KMS-11 (cell line): ENCODE results near the gene GRIK2.
A peak's percentile ranks its signal among the peaks of the same experiment; 100 is the strongest.

Experiments used
- H2AFZ ChIP-seq: fragments of 200-600 bp; sonication (generic); 2 replicates; pipeline ENCODE4 v1.6.1; 2016; ENCODE audit warnings: antibody characterized with exemption, mixed run types, low read depth
- H3K27ac ChIP-seq: fragments of 200-600 bp; sonication (generic); 2 replicates; pipeline ENCODE4 v1.6.1; 2016; ENCODE audit warnings: mild to moderate bottlenecking, mixed run types
- H3K27me3 ChIP-seq: fragments of 200-600 bp; sonication (generic); 2 replicates; pipeline ENCODE4 v1.6.1; 2017; ENCODE audit warnings: mild to moderate bottlenecking, low read depth, mixed run types, moderate library complexity; ENCODE audit not compliant: insufficient read depth
- H3K36me3 ChIP-seq: fragments of 200-600 bp; sonication (generic); 2 replicates; pipeline ENCODE4 v1.6.1; 2017; ENCODE audit warnings: mild to moderate bottlenecking, mixed run types; ENCODE audit not compliant: insufficient read depth
- H3K4me1 ChIP-seq: fragments of 200-600 bp; sonication (generic); 2 replicates; pipeline ENCODE4 v1.6.1; 2016; ENCODE audit warnings: mild to moderate bottlenecking, low read depth, mixed run types; ENCODE audit not compliant: poor library complexity, severe bottlenecking
- H3K4me2 ChIP-seq: fragments of 200-600 bp; sonication (generic); 2 replicates; pipeline ENCODE4 v1.7.0; 2016; ENCODE audit warnings: mild to moderate bottlenecking, mixed run types
- H3K4me3 ChIP-seq: fragments of 200-600 bp; sonication (generic); IDR thresholded peaks from 2 replicates; pipeline ENCODE4 v1.6.1; 2017; ENCODE audit warnings: low read depth, low read length, mixed read lengths; ENCODE audit not compliant: insufficient read depth
- H3K79me2 ChIP-seq: fragments of 200-600 bp; sonication (generic); 2 replicates; pipeline ENCODE4 v1.6.1; 2016; ENCODE audit warnings: low read depth, mixed run types; ENCODE audit not compliant: insufficient read depth
- H3K9ac ChIP-seq: fragments of 200-600 bp; sonication (generic); 2 replicates; pipeline ENCODE4 v1.6.1; 2016; ENCODE audit warnings: mild to moderate bottlenecking, mixed run types
- H4K20me1 ChIP-seq: fragments of 200-600 bp; sonication (generic); 2 replicates; pipeline ENCODE4 v1.6.1; 2016; ENCODE audit warnings: mild to moderate bottlenecking, mixed run types; ENCODE audit not compliant: insufficient read depth
- TF ChIP-seq, protein P1 (sequence below): fragments of 200-600 bp; sonication (generic); conservative IDR thresholded peaks from 2 replicates; pipeline ENCODE4 v1.6.1; 2017; ENCODE audit warnings: low read depth, mild to moderate bottlenecking, antibody characterized with exemption, low read length, moderate library complexity, mixed read lengths

The GRIK2 gene

DNA sequence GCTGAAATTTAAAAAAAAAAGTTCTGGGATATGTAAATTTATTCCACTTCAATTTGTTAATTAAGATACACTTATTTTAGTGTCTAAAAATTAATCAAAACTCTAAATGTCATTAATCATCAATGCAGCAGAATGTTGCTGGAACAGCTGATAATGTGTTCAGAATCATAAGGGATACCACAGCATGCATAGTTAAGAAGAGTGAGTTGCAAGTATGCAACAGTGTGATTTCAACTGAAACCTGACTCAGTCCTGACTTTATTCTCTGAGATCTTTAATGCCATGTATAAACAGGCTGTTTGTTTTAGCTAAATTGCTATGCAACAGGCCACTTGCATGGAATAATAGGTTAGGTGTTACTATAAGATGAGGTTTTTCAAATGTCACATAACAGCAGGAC lies 1.4 kb downstream of the GRIK2 start:
- no peaks in the 10 kb centered on the region for H3K36me3 ChIP-seq
- H4K20me1 ChIP-seq = no peaks in the 10 kb centered on the region

DNA sequence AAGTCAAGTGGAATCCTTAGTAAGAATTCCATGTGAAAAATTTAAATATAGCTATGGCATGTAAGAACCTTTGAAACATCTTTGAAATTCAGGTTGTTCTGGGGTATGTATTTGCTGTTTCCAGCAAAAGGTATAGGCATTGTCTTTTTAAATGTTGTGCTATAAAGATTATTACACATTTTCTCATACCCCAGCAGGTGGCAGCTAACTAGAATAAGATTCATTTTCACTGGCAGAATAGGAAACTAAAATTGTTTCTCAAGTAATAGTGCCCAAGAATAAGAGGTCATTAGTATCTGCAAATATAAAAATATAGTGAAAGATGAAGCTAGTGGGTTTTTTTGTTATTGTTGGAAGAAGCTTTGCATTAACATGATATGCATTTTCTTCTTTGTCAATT lies 1.8 kb downstream of the GRIK2 start:
- no peaks in the 10 kb centered on the region for H4K20me1 ChIP-seq
- TF ChIP-seq, protein P1, sequence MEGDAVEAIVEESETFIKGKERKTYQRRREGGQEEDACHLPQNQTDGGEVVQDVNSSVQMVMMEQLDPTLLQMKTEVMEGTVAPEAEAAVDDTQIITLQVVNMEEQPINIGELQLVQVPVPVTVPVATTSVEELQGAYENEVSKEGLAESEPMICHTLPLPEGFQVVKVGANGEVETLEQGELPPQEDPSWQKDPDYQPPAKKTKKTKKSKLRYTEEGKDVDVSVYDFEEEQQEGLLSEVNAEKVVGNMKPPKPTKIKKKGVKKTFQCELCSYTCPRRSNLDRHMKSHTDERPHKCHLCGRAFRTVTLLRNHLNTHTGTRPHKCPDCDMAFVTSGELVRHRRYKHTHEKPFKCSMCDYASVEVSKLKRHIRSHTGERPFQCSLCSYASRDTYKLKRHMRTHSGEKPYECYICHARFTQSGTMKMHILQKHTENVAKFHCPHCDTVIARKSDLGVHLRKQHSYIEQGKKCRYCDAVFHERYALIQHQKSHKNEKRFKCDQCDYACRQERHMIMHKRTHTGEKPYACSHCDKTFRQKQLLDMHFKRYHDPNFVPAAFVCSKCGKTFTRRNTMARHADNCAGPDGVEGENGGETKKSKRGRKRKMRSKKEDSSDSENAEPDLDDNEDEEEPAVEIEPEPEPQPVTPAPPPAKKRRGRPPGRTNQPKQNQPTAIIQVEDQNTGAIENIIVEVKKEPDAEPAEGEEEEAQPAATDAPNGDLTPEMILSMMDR = 0 out of 2 replicates have a peak, but pooled peaks have one; percentile 11
- no peak overlapping the region for H2AFZ ChIP-seq
- H3K36me3 ChIP-seq = no peaks in the 10 kb centered on the region
- no peak overlapping the region for H3K27ac ChIP-seq
- no peaks in the 10 kb centered on the region for H3K79me2 ChIP-seq
- H3K27me3 ChIP-seq = no peaks in the 10 kb centered on the region
- H3K9ac ChIP-seq = no peak overlapping the region
- H3K4me1 ChIP-seq = no peaks in the 10 kb centered on the region
- H3K4me2 ChIP-seq = no peak overlapping the region
- no peak overlapping the region for H3K4me3 ChIP-seq

More for the DNA sequence above, 1.4 kb downstream of the GRIK2 start:
- H2AFZ ChIP-seq = no peak overlapping the region
- H3K27ac ChIP-seq = no peak overlapping the region
- H3K4me3 ChIP-seq = no peak overlapping the region
- H3K9ac ChIP-seq = no peak overlapping the region
- no peaks in the 10 kb centered on the region for H3K27me3 ChIP-seq
- H3K79me2 ChIP-seq = no peaks in the 10 kb centered on the region
- H3K4me1 ChIP-seq = no peaks in the 10 kb centered on the region
- no peak overlapping the region for H3K4me2 ChIP-seq
- TF ChIP-seq, protein P1 = no peak

- Histone ChIP-seq H3K27me3 (no peaks in the 10 kb centered on the region), H3K9ac (no peak overlapping the region), H3K27ac (no peak overlapping the region), H3K79me2 (no peaks in the 10 kb centered on the region), H2AFZ (no peak overlapping the region), H3K4me3 (no peak overlapping the region), H3K36me3 (no peaks in the 10 kb centered on the region), H4K20me1 (no peaks in the 10 kb centered on the region), H3K4me1 (no peaks in the 10 kb centered on the region), H3K4me2 (no peak overlapping the region)
- TF ChIP-seq, protein P1 = no peak
Observed at GRCh38 chr6:101396548-101397173, 3.2 kb downstream of the GRIK2 start.

GRCh38 chr6:101397199-101397598 lies 3.7 kb downstream of the GRIK2 start:
- H3K36me3 ChIP-seq = no peaks in the 10 kb centered on the region
- H3K79me2 ChIP-seq = no peaks in the 10 kb centered on the region
- no peaks in the 10 kb centered on the region for H3K4me1 ChIP-seq
- TF ChIP-seq, protein P1 = no peak
- no peak overlapping the region for H3K27ac ChIP-seq
- H4K20me1 ChIP-seq = no peaks in the 10 kb centered on the region
- no peak overlapping the region for H2AFZ ChIP-seq
- H3K4me3 ChIP-seq = no peak overlapping the region
- no peak overlapping the region for H3K4me2 ChIP-seq
- no peaks in the 10 kb centered on the region for H3K27me3 ChIP-seq
- H3K9ac ChIP-seq = no peak overlapping the region
